Measurements from ENCODE around the gene LRRC39. TPM values are rescaled to one million over a fixed set of nuclear protein-coding genes. Genes with fewer than 3 reads are reported as not detected.

LRRC39 gene
- total RNA-seq, 4 donors from 2014 or later = 0.18 to 0.57 TPM; not detected in 2

GRCh38 chr1:100142343-100142742 is 35.7 kb downstream of the LRRC39 start:
- H3K27me3 ChIP-seq = no peaks in the 10 kb centered on the region
- no peaks in the 10 kb centered on the region for H3K9me3 ChIP-seq
- DNase-seq = no peak
- 81 to 84% methylated on average over 3 of the region's 3 CpGs for WGBS, 2 donors
- TF ChIP-seq POLR2A (IDR thresholded peaks at IDR 0.05) (no peak), CTCF (IDR thresholded peaks at IDR 0.05) (no peak)
- H3K4me1 ChIP-seq = no peaks in the 10 kb centered on the region
- H3K27ac ChIP-seq = no peak overlapping the region
- intact Hi-C loops (cut with DNase I) = no loop called here
- peaks cover 8 to 100% (median 27%) of the 10 kb centered on the region in 3 donors for H3K36me3 ChIP-seq
- no peak overlapping the region for H3K4me3 ChIP-seq

- Histone ChIP-seq H3K9me3 (no peaks in the 10 kb centered on the region), H3K36me3 (peaks cover 8 to 99% (median 31%) of the 10 kb centered on the region in 3 donors), H3K27me3 (no peaks in the 10 kb centered on the region), H3K4me3 (no peak overlapping the region), H3K4me1 (peaks cover 0 to 2% (median 0%) of the 10 kb centered on the region in 3 donors), H3K27ac (no peak overlapping the region)
- intact Hi-C loops (cut with DNase I) = no loop called here
- DNase-seq = no peak
- 88 to 94% methylated on average over 3 to 4 of the region's 4 CpGs for WGBS, 2 donors
- no peak for TF ChIP-seq CTCF (IDR thresholded peaks at IDR 0.05)
- TF ChIP-seq POLR2A (IDR thresholded peaks at IDR 0.05) = no peak
These were observed 36.9 kb downstream of the LRRC39 start for GRCh38 chr1:100141192-100141591.

- Histone ChIP-seq H3K36me3 (peaks cover 0 to 63% (median 16%) of the 10 kb centered on the region in 3 donors), H3K27ac (no peak overlapping the region), H3K27me3 (no peaks in the 10 kb centered on the region), H3K4me1 (peaks cover 9 to 30% (median 10%) of the 10 kb centered on the region in 3 donors), H3K4me3 (no peak overlapping the region), H3K9me3 (no peaks in the 10 kb centered on the region)
- intact Hi-C loops (cut with DNase I) = loop anchor here (10.0 kb wide), 1 partner anchor 323 kb away; no protein-coding TSS in a partner anchor
- no peak for DNase-seq
- WGBS, 2 donors = 100% methylated on average over 2 of the region's 2 CpGs
- TF ChIP-seq CTCF (IDR thresholded peaks at IDR 0.05) (no peak), POLR2A (IDR thresholded peaks at IDR 0.05) (no peak)
These were observed 40.5 kb downstream of the LRRC39 start for GRCh38 chr1:100137602-100138001.

- WGBS, 2 donors = 66 to 71% methylated on average over 3 of the region's 3 CpGs
- intact Hi-C loops (cut with DNase I) = loop anchor here (10.0 kb wide), 1 partner anchor 320 kb away; no protein-coding TSS in a partner anchor
- no peak for DNase-seq
- Histone ChIP-seq H3K9me3 (no peaks in the 10 kb centered on the region), H3K27me3 (no peaks in the 10 kb centered on the region), H3K27ac (no peak overlapping the region), H3K4me1 (peaks cover 12 to 49% (median 17%) of the 10 kb centered on the region in 3 donors), H3K4me3 (no peak overlapping the region), H3K36me3 (peaks cover 0 to 35% (median 16%) of the 10 kb centered on the region in 3 donors)
- TF ChIP-seq CTCF (IDR thresholded peaks at IDR 0.05) (no peak), POLR2A (IDR thresholded peaks at IDR 0.05) (no peak)
These were observed 43.2 kb downstream of the LRRC39 start for GRCh38 chr1:100134872-100135271.

GRCh38 chr1:100132566-100133477 is 45.2 kb downstream of the LRRC39 start, which contains the start of the genes SASS6 and TRMT13:
SASS6 (minus strand) TSS chr1:100132930; CDS start chr1:100132814, 116 bp downstream.
TRMT13 (plus strand) TSS chr1:100133163; CDS start chr1:100133169, 6 bp downstream.
- H3K27ac ChIP-seq = peak within 1 kb of the TSS; percentile 72 to 85 (median 80)
- 0 to 1% methylated on average over 35 to 45 of the region's 57 CpGs for WGBS, 2 donors
- peak; percentile 78 for DNase-seq
- no peaks in the 10 kb centered on the region for H3K27me3 ChIP-seq
- peak in 1 of 4 donors; percentile 33 for TF ChIP-seq POLR2A (IDR thresholded peaks at IDR 0.05)
- peak in 3 of 6 experiments; percentile 9 to 30 (median 28) for TF ChIP-seq CTCF (IDR thresholded peaks at IDR 0.05)
- intact Hi-C loops (cut with DNase I) = loop anchor here (10.0 kb wide), 1 partner anchor 318 kb away; no protein-coding TSS in a partner anchor
- H3K4me3 ChIP-seq = peak within 1 kb of the TSS; percentile 81 to 92 (median 82)
- H3K4me1 ChIP-seq = peaks cover 12 to 49% (median 17%) of the 10 kb centered on the region in 3 donors
- H3K9me3 ChIP-seq = no peaks in the 10 kb centered on the region
- peaks cover 0 to 15% (median 9%) of the 10 kb centered on the region in 3 donors for H3K36me3 ChIP-seq

Measured in esophagus squamous epithelium (tissue), 5 donors.